Activated CD8-positive, alpha-beta T cell treated with anti-CD3 and anti-CD28 coated beads, Interleukin-2, amount 10 ng/mL, durations not matched to agents 7 days and 5 days (primary cell): ENCODE data around the gene SMYD3. TPM values are rescaled to one million over a fixed set of nuclear protein-coding genes. Genes with fewer than 3 reads are reported as not detected.
"Not testable (repeated sequence)": the region's sequence is repeated elsewhere in the genome, so short reads cannot be mapped to it uniquely, and the experiment has no call there.

ENCODE experiments used
- ATAC-seq: fragments of 150-1000 bp; cut with Tn5 transposase; one replicate; pipeline ENCODE4 v1.10.0; 2021; ENCODE audit warnings: moderate library complexity
- CTCF ChIA-PET: fragments of 350-600 bp; sonication (Branson Sonifier 250); formaldehyde crosslinking; loops from one replicate; lab custom pipeline; 2021; ENCODE audit warnings: antibody characterized with exemption; lab: Charles Lee
- POLR2A ChIA-PET: fragments of 350-600 bp; sonication (Branson Sonifier 250); formaldehyde crosslinking; loops from one replicate; lab custom pipeline; 2021; ENCODE audit warnings: antibody characterized with exemption; lab: Charles Lee
- DNase-seq: peaks from one replicate; pipeline ENCODE4 v3.0.0-alpha.2; 2020
- H3K27ac Mint-ChIP-seq: one replicate; pipeline ENCODE4 v1.8.0; 2021; ENCODE audit warnings: mild to moderate bottlenecking, mixed read lengths
- H3K27me3 Mint-ChIP-seq: one replicate; pipeline ENCODE4 v1.8.0; 2021; ENCODE audit warnings: low read depth, mixed read lengths
- H3K36me3 Mint-ChIP-seq: one replicate; pipeline ENCODE4 v1.8.0; 2021; ENCODE audit warnings: low read depth, mixed read lengths
- H3K4me1 Mint-ChIP-seq: one replicate; pipeline ENCODE4 v1.8.0; 2021; ENCODE audit warnings: low read depth, mixed read lengths
- H3K4me3 Mint-ChIP-seq: one replicate; pipeline ENCODE4 v1.8.0; 2021; ENCODE audit warnings: mild to moderate bottlenecking, mixed read lengths
- H3K9me3 Mint-ChIP-seq: one replicate; pipeline ENCODE4 v1.8.0; 2022; ENCODE audit warnings: mixed read lengths; ENCODE audit not compliant: insufficient read depth
- total RNA-seq, 2 experiments: library from RNA; stranded (reverse); gene quantifications; one replicate each; pipeline ENCODE4 v1.2.3, GENCODE V29; 2021

SMYD3 gene
- total RNA-seq, 2 experiments from 2014 or later = 22.7 to 23.2 TPM

DNA sequence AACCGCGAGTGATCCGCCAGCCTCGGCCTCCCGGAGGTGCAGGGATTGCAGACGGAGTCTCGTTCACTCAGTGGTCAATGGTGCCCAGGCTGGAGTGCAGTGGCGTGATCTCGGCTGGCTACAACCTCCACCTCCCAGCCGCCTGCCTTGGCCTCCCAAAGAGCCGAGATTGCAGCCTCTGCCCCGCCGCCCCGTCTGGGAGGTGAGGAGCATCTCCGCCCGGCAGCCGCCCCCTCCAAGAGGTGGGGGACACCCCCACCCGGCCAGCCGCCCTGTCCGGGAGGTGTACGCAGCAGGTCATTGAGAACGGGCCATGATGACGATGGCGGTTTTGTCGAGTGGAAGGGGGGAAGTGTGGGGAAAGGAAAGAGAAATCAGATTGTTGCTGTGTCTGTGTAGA, 732.1 kb downstream of the SMYD3 start:
- CTCF ChIA-PET, H3K9me3 Mint-ChIP-seq, POLR2A ChIA-PET: not testable (repeated sequence)

DNA sequence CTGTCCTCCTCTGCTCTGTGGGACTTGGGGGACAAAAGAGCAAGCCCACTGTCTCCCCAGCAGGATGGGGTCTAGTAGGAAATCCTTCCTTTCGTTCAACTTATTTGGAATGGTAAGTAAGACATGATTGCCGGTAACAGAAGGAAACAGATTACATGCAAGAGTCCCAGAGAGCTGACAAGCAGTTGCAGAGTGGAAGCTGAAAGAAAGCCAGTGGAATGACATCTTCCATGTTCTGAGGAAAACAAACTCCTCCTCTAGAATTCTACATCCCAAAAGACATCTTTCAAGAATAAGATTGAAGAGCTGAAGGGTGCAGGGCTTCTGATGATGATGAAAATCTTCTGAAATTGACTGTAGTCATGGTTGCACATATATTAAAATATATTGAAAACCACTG, 732.9 kb downstream of the SMYD3 start:
- ATAC-seq (no peak), DNase-seq (no peak)
- H3K9me3 Mint-ChIP-seq = no peaks in the 10 kb centered on the region
- no peak overlapping the region for H3K27ac Mint-ChIP-seq
- ChIA-PET POLR2A (no interaction called here), CTCF (no interaction called here)
- H3K27me3 Mint-ChIP-seq = no peaks in the 10 kb centered on the region
- no peak overlapping the region for H3K4me3 Mint-ChIP-seq
- H3K4me1 Mint-ChIP-seq = no peaks in the 10 kb centered on the region
- no peaks in the 10 kb centered on the region for H3K36me3 Mint-ChIP-seq

More for the DNA sequence above, 732.1 kb downstream of the SMYD3 start:
- H3K27me3 Mint-ChIP-seq, H3K36me3 Mint-ChIP-seq, H3K4me1 Mint-ChIP-seq, H3K27ac Mint-ChIP-seq, DNase-seq, ATAC-seq, H3K4me3 Mint-ChIP-seq: not testable (repeated sequence)

DNA sequence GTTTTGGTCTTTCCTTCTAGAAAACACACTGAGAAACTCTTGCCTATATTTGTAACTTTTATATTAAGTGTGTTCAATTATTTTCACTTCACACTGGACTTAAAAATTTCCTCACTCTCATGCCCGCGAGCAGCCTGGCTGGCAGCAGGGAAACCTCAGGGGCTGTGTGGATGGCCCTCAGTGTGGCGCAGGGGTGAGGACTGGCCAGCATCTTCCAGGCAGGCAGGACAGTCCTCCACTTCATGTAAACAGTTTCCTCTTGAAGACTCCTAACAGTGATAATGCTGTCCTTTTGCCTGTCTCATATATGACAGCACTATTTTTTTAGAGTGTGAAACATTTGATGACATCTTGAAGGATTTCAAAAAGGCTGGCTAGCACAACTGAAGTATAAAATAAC, 733.7 kb downstream of the SMYD3 start:
- Mint-ChIP-seq H3K27me3 (no peaks in the 10 kb centered on the region), H3K4me3 (no peak overlapping the region), H3K9me3 (no peaks in the 10 kb centered on the region), H3K36me3 (no peaks in the 10 kb centered on the region), H3K27ac (no peak overlapping the region), H3K4me1 (no peaks in the 10 kb centered on the region)
- no peak for DNase-seq
- CTCF ChIA-PET = no interaction called here
- POLR2A ChIA-PET = no interaction called here
- ATAC-seq = no peak

DNA sequence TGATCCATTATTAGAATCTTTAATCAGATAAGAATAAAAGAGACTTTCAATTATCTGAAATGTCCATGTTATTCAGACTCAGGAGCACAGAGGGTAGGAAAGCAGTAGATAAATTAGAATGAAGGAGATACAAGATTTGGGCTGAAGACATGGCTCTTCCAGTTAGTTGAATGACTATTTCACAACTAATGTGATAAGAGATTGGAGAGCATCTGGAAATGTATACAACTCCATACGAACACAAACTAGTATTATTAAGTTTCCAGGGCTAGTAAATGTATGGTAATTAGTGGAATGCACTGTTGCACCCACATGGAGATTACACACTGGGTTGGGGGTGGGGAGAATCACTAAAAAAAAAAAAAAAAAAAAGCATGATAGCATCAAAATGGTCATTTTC, 734.3 kb downstream of the SMYD3 start:
- H3K4me3 Mint-ChIP-seq = no peak overlapping the region
- ATAC-seq (no peak), DNase-seq (no peak)
- ChIA-PET CTCF (no interaction called here), POLR2A (no interaction called here)
- no peaks in the 10 kb centered on the region for H3K4me1 Mint-ChIP-seq
- no peaks in the 10 kb centered on the region for H3K27me3 Mint-ChIP-seq
- H3K36me3 Mint-ChIP-seq = no peaks in the 10 kb centered on the region
- no peaks in the 10 kb centered on the region for H3K9me3 Mint-ChIP-seq
- no peak overlapping the region for H3K27ac Mint-ChIP-seq

DNA sequence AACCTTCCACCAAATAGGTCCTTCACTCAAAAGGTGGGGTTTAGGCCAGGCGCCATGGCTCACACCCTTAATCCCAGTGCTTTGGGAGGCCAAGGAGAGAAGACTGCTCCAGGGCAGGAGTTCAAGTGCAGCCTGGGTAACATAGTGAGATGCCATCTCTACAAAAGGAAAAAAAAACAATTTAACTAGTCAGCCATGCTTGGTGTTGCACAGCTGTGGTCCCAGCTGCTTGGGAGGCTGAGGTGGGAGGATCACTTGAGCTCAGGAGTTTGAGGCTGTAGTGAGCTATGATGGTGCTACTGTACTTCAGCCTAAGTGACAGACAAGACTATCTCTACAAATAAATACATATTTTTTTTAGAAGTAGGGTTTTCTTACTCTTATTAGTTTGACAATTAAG, 734.8 kb downstream of the SMYD3 start:
- Mint-ChIP-seq H3K27ac (no peak overlapping the region), H3K4me1 (no peaks in the 10 kb centered on the region), H3K9me3 (no peaks in the 10 kb centered on the region), H3K36me3 (no peaks in the 10 kb centered on the region), H3K4me3 (no peak overlapping the region), H3K27me3 (no peaks in the 10 kb centered on the region)
- CTCF ChIA-PET = no interaction called here
- POLR2A ChIA-PET = no interaction called here
- ATAC-seq (no peak), DNase-seq (no peak)

DNA sequence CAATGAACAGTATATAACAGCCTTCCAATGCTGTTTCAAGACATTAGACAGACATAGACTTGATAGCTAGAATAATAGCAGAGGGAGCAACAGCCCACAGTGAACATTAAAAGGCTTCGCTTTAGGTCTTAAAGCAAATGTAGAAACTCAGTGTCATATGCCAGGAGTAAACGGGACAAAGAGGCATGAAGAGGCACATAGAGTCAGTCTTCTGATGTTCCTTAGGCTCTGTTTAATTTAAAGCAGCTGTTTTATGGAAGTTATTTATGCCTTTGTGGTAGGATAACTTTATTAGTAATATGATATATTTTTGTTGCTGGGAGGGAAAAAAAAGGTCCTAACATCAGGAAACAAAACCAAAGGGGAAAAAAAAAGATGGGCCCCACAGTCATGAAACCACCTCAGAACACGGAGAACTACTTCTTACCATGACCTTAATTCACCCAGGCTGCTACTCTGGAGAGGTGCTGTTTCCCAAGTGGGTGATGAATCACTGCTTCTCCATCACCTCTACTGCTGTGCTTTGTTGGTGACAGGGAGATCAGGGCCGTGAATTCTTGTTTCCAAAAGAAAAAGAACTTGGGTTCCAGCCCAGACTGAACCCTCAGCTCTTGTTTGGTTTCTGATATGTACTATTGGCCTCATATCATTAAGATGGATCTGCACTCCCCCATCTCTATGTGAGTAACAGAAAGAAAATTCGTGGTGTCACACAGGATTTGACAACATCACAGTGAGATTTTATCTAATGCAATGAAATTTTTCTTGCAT, 735.4 kb downstream of the SMYD3 start:
- ATAC-seq = no peak
- Mint-ChIP-seq H3K27me3 (no peaks in the 10 kb centered on the region), H3K27ac (no peak overlapping the region), H3K36me3 (no peaks in the 10 kb centered on the region), H3K4me3 (no peak overlapping the region), H3K9me3 (no peaks in the 10 kb centered on the region), H3K4me1 (no peaks in the 10 kb centered on the region)
- POLR2A ChIA-PET = no interaction called here
- no peak for DNase-seq
- CTCF ChIA-PET = no interaction called here

DNA sequence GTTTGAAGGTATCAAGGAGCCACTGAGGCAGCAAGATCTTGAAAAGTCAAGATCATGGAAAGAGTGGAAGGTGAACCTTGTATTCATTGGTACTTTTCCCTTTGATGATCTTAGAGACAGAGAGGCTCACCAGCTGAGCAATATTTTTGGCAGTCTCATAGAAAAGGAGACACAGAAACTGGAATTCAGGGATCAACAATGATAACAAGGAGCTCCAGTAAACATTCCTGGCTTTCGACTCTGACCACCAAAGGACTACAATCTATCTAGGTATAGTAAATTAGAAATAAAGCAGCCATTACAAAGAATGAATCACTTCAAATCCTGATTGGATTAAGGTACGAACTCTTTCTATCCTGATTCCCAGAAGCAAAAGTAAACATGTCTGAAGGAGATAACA, 736.9 kb downstream of the SMYD3 start:
- Mint-ChIP-seq H3K27me3 (no peaks in the 10 kb centered on the region), H3K9me3 (no peaks in the 10 kb centered on the region), H3K27ac (no peak overlapping the region), H3K4me3 (no peak overlapping the region), H3K4me1 (no peaks in the 10 kb centered on the region), H3K36me3 (no peaks in the 10 kb centered on the region)
- CTCF ChIA-PET = no interaction called here
- ATAC-seq (no peak), DNase-seq (no peak)
- POLR2A ChIA-PET = no interaction called here

DNA sequence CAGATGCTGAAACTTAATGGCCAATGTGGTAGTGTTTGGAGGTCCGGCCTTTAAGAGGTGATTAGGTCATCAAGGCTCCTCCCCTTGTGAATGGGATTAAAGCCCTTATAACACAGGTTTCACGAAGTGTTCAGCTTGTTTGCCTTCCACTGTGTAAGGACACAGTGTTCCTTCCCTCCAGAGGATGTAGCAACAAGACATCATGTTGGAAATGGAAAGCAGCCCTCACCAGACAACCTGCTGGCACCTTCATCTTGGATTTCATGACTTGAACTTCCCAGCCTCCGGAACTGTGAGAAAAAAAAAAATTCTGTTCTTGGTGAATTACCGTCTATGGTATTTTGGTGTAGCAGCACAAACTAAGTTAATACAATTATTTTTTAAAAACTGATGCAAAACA, 738.5 kb downstream of the SMYD3 start:
- H3K27ac Mint-ChIP-seq = no peak overlapping the region
- no peak for DNase-seq
- no peak overlapping the region for H3K4me3 Mint-ChIP-seq
- no peaks in the 10 kb centered on the region for H3K9me3 Mint-ChIP-seq
- CTCF ChIA-PET = no interaction called here
- H3K4me1 Mint-ChIP-seq = no peaks in the 10 kb centered on the region
- H3K27me3 Mint-ChIP-seq = no peaks in the 10 kb centered on the region
- H3K36me3 Mint-ChIP-seq = no peaks in the 10 kb centered on the region
- no peak for ATAC-seq
- POLR2A ChIA-PET = no interaction called here

DNA sequence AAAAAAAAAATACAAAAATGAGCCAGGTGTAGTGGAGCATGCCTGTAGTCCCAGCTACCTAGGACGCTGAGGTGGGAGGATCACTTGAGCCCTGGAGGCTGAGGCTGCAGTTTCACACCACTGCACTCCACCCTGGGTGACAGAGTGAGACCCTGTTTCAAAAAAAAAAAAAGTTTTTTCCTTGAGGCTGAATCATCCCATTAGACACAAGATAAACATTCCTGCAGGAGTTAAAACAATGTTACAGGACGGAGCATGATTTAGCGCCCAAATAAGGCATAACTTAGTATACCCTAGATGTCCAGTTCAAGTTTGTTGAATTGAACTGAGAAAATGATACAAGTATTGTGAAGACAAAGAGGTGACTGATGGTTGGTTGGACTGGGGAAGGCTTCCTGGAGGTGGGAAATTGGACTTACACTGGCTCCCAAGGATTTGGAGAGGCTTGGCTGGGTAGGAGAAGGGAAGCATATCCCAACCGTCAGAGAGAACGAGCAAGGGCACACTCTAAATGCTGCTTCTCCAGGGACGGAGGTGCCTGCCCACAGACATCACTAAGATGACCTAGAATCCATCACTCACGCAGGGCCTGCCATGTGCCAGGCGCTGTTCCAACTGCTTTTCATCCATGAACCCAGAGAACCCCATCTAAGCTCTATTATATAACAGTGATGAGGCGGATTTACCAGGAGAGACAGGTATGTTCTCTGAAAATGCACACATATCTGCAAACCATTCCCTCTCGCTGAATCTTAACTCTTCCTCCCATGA, 741.7 kb downstream of the SMYD3 start:
- no peaks in the 10 kb centered on the region for H3K36me3 Mint-ChIP-seq
- H3K4me3 Mint-ChIP-seq = no peak overlapping the region
- H3K27ac Mint-ChIP-seq = no peak overlapping the region
- no peak for ATAC-seq
- ChIA-PET POLR2A (no interaction called here), CTCF (no interaction called here)
- no peaks in the 10 kb centered on the region for H3K9me3 Mint-ChIP-seq
- no peak for DNase-seq
- H3K27me3 Mint-ChIP-seq = no peaks in the 10 kb centered on the region
- H3K4me1 Mint-ChIP-seq = no peaks in the 10 kb centered on the region

DNA sequence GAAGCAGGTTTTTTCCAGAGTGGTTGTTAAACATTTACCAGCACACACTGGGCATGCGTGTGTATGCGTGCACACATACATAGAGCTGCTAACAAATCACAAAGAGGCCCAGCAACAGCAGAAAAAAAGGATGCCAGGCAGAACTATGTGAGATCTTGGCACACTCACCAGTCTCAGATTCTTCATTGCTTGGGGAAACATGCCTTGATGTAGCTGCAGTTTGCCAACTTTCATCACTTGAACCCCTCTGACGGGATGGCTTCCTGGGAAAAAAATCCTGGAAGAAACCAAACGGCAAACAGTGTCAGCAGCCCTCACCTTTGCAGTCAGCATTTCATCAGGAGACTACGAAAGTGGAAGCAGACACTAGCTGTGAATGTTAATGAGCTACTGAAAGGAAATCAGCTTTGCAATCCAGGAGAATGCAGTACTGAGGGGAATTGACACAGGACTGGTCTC, 743.2 kb downstream of the SMYD3 start:
- no peak for ATAC-seq
- Mint-ChIP-seq H3K9me3 (no peaks in the 10 kb centered on the region), H3K4me3 (no peak overlapping the region), H3K27ac (no peak overlapping the region), H3K4me1 (no peaks in the 10 kb centered on the region), H3K27me3 (no peaks in the 10 kb centered on the region), H3K36me3 (no peaks in the 10 kb centered on the region)
- CTCF ChIA-PET = interaction anchor here (0.6 kb wide), 1 partner anchor 111 kb away, joined by 3 read pairs; no protein-coding TSS in a partner anchor
- POLR2A ChIA-PET = no interaction called here
- no peak for DNase-seq

DNA sequence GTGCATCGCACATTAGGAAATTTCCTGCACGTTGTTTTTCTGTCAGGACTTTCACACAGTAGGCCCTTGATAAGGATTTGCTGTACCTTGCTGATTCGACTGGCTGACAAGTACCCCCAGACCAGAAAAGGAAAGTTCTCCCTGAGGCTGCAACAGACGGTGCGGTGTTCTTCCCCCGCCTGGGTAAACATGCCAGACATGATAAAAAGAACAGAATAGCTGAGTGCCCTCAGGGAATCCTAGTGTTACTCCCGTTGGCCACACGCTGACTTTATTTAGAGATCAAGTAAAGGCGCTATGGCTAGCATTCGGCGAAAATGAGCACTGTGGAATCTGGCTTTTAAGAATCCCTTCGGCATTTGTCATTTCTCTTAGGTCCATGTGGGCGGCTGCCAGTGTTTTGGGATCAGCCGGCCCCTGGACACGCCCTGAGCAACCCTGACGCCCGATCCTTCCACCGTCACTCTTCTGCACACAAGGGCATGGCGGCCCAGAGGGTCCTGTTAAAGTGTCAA, 744.6 kb downstream of the SMYD3 start:
- ATAC-seq (no peak), DNase-seq (no peak)
- no peaks in the 10 kb centered on the region for H3K36me3 Mint-ChIP-seq
- no peak overlapping the region for H3K4me3 Mint-ChIP-seq
- H3K9me3 Mint-ChIP-seq = peaks cover 3% of the 10 kb centered on the region
- ChIA-PET POLR2A (no interaction called here), CTCF (no interaction called here)
- H3K27ac Mint-ChIP-seq = no peak overlapping the region
- H3K4me1 Mint-ChIP-seq = no peaks in the 10 kb centered on the region
- no peaks in the 10 kb centered on the region for H3K27me3 Mint-ChIP-seq

DNA sequence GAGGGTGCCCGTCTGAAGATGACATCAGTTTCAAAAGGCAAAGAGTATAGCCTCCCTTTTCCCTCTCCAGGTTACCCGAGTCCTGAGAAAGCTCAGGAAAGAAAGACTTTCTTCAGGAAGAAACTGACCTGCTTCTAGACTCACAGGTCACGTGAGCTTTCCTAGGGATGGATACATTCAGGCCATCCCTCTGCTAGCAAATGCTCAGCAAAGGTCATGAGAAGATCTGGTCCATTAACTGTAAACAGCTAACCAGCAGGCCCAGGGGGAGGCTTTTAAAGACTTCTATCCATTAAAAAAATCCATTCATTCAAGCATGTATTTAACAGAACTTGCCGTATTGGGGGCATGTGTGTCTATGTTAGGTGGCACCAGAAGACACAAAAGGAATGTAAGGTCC, 746.8 kb downstream of the SMYD3 start:
- H3K4me3 Mint-ChIP-seq = no peak overlapping the region
- peaks cover 3% of the 10 kb centered on the region for H3K9me3 Mint-ChIP-seq
- DNase-seq (no peak), ATAC-seq (no peak)
- no peaks in the 10 kb centered on the region for H3K27me3 Mint-ChIP-seq
- no peak overlapping the region for H3K27ac Mint-ChIP-seq
- CTCF ChIA-PET = no interaction called here
- H3K36me3 Mint-ChIP-seq = no peaks in the 10 kb centered on the region
- no peaks in the 10 kb centered on the region for H3K4me1 Mint-ChIP-seq
- POLR2A ChIA-PET = no interaction called here
